Activated T-helper 17 cell treated with anti-CD3 and anti-CD28 coated beads, Interleukin-2, amount 50 U/mL, for 72 hours (primary cell): ENCODE data around the gene OR56A4. TPM values are rescaled to one million over a fixed set of nuclear protein-coding genes. Genes with fewer than 3 reads are reported as not detected.
"Not testable (repeated sequence)": the region's sequence is repeated elsewhere in the genome, so short reads cannot be mapped to it uniquely, and the experiment has no call there.

Experiments used
- ATAC-seq: fragments of 150-1000 bp; cut with Tn5 transposase; replicated peaks from 2 replicates; pipeline ENCODE4 v1.10.0; 2021; ENCODE audit warnings: mild to moderate bottlenecking, moderate library complexity
- H3K27ac Mint-ChIP-seq: one replicate; pipeline ENCODE4 v1.8.0; 2022; ENCODE audit warnings: mixed read lengths
- H3K27me3 Mint-ChIP-seq: one replicate; pipeline ENCODE4 v1.8.0; 2022; ENCODE audit warnings: mixed read lengths
- H3K36me3 Mint-ChIP-seq: one replicate; pipeline ENCODE4 v1.8.0; 2022; ENCODE audit warnings: low read depth, mild to moderate bottlenecking, mixed read lengths
- H3K4me1 Mint-ChIP-seq: one replicate; pipeline ENCODE4 v1.8.0; 2022; ENCODE audit warnings: mixed read lengths
- H3K4me3 Mint-ChIP-seq: one replicate; pipeline ENCODE4 v1.8.0; 2022; ENCODE audit warnings: mild to moderate bottlenecking, mixed read lengths
- H3K9me3 Mint-ChIP-seq: one replicate; pipeline ENCODE4 v1.8.0; 2022; ENCODE audit warnings: mixed read lengths
- total RNA-seq, 2 donors: library from RNA; stranded (reverse); gene quantifications; one replicate each; pipeline ENCODE4 v1.2.3, GENCODE V29; 2022

Gene OR56A4
- total RNA-seq, 2 donors from 2014 or later, result not detected

GRCh38 chr11:5989203-5989602 is 17.5 kb downstream of the OR56A4 start:
- H3K4me3 Mint-ChIP-seq, result no peak overlapping the region
- peaks cover 11% of the 10 kb centered on the region for H3K27me3 Mint-ChIP-seq
- H3K36me3 Mint-ChIP-seq, result no peaks in the 10 kb centered on the region
- no peak for ATAC-seq
- H3K9me3 Mint-ChIP-seq, result no peaks in the 10 kb centered on the region
- H3K27ac Mint-ChIP-seq, result no peak overlapping the region
- H3K4me1 Mint-ChIP-seq, result no peaks in the 10 kb centered on the region

- Mint-ChIP-seq H3K27me3 (peaks cover 15% of the 10 kb centered on the region), H3K4me1 (no peaks in the 10 kb centered on the region), H3K4me3 (no peak within 1 kb of the TSS), H3K27ac (no peak within 1 kb of the TSS), H3K36me3 (no peaks in the 10 kb centered on the region), H3K9me3 (peaks cover 3% of the 10 kb centered on the region)
- ATAC-seq, result no peak
Measured at GRCh38 chr11:5986885-5987284, 19.9 kb downstream of the OR56A4 start, which contains the start of gene OR52L1. Gene OR52L1 (minus strand): TSS chr11:5986985. CDS start chr11:5986930, 55 bp downstream.

DNA sequence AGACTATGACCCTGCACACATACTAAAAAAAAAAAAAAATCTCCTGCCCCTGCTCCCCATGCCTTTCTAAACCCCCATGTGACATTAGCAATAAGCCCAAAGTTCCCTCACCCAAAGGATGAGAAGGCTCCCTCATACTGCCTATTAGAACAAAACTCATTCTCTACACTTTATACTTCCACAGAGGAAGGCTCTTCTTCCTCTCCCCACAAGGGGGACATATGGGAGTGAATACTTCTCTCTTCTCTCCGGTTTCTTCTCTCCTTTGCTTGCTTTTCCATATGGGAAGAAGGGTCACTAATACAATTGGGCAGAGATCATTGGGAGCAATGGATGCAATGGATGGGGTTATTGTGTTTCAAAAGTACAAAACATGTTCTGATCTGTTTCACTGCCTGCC is 23.3 kb downstream of the OR56A4 start:
- Mint-ChIP-seq H3K27me3 (peaks cover 12% of the 10 kb centered on the region), H3K27ac (no peak overlapping the region)
- ATAC-seq, result no peak

DNA sequence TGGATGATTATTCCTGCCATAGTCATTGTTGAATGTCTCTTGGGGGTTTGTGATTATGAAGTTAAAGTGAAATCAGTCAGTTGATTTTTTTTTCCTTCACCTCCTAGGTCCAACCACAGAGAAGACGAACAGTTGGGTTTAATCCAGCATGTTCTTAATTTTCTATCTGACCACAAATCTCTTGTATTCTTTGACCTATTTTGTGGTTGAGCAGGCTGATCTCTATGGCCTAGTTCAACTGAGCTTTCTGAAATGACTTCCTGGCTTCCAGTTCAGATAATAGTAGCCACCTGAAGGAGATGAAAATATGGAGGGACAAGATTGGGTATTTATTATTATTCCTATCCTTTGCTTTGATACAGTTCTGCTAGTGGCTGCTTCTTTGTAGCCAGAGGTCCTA is 33.2 kb downstream of the OR56A4 start:
- Mint-ChIP-seq H3K27ac (no peak overlapping the region), H3K4me3 (peak overlapping the region; percentile 14), H3K27me3 (no peaks in the 10 kb centered on the region), H3K9me3 (peaks cover 5% of the 10 kb centered on the region), H3K36me3 (no peaks in the 10 kb centered on the region), H3K4me1 (peaks cover 5% of the 10 kb centered on the region)
- ATAC-seq, result no peak

More for the DNA sequence above, 23.3 kb downstream of the OR56A4 start:
- H3K9me3 Mint-ChIP-seq, result peaks cover 7% of the 10 kb centered on the region
- H3K4me3 Mint-ChIP-seq, result no peak overlapping the region
- no peaks in the 10 kb centered on the region for H3K36me3 Mint-ChIP-seq
- H3K4me1 Mint-ChIP-seq, result no peaks in the 10 kb centered on the region

GRCh38 chr11:5968394-5968793 is 38.4 kb downstream of the OR56A4 start, which contains the start of gene OR56A5:
Gene OR56A5 (minus strand): TSS chr11:5968494. CDS start chr11:5968494, 0 bp downstream.
- H3K4me1 Mint-ChIP-seq, result peaks cover 2% of the 10 kb centered on the region
- H3K9me3 Mint-ChIP-seq, result peaks cover 9% of the 10 kb centered on the region
- ATAC-seq, result no peak
- H3K27ac Mint-ChIP-seq, result no peak within 1 kb of the TSS
- no peak within 1 kb of the TSS for H3K4me3 Mint-ChIP-seq
- H3K27me3 Mint-ChIP-seq, result peaks cover 11% of the 10 kb centered on the region
- H3K36me3 Mint-ChIP-seq, result no peaks in the 10 kb centered on the region

DNA sequence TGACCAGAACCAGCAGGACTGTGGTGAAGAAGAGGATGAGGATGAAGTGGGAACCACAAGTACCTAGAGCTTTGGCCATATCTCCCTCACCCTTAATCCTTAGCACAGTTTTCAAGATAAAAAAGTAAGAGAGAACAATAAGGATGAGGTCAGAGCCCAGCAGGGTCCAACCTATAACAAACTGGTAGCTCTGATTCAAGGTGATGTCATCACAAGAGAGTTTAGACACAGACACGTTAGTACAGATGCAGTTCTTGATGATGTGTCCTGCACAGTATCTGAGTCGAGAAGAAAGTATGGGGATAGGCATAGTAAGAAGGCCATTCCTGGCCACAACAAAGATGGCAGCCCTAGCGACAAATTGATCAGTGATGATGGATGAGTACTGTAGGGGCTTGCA is 39.0 kb downstream of the OR56A4 start:
- Mint-ChIP-seq H3K9me3 (peaks cover 15% of the 10 kb centered on the region), H3K27me3 (peaks cover 11% of the 10 kb centered on the region), H3K4me3 (no peak overlapping the region), H3K27ac (no peak overlapping the region), H3K4me1 (no peaks in the 10 kb centered on the region), H3K36me3 (no peaks in the 10 kb centered on the region)
- ATAC-seq, result no peak

DNA sequence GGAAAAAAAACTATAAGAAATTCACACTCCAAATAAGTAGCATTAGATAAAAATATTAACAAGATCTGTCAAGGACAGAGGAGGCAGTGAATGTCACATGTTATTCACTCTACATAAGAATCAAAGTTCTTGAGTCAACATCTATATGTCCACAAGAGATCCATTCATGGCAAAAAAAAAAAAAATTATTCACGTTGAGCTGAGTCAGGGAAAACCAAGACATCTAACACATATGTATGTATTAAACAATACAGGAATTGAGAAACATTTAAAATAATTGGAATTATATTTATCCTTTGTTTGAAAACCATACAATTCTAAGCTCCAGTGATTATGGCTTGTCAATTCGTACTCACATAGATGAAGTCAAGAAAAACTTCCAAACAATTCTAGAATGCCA is 39.8 kb downstream of the OR56A4 start:
- H3K4me1 Mint-ChIP-seq, result no peaks in the 10 kb centered on the region
- no peak for ATAC-seq
- H3K27ac Mint-ChIP-seq, result no peak overlapping the region
- peaks cover 11% of the 10 kb centered on the region for H3K27me3 Mint-ChIP-seq
- H3K9me3 Mint-ChIP-seq, result peaks cover 15% of the 10 kb centered on the region
- no peaks in the 10 kb centered on the region for H3K36me3 Mint-ChIP-seq
- H3K4me3 Mint-ChIP-seq, result no peak overlapping the region

- H3K9me3 Mint-ChIP-seq, result peaks cover 15% of the 10 kb centered on the region
- not testable (repeated sequence) for ATAC-seq, H3K36me3 Mint-ChIP-seq, H3K27ac Mint-ChIP-seq, H3K27me3 Mint-ChIP-seq, H3K4me1 Mint-ChIP-seq, H3K4me3 Mint-ChIP-seq
Measured at GRCh38 chr11:5960704-5961320, 45.9 kb downstream of the OR56A4 start.

DNA sequence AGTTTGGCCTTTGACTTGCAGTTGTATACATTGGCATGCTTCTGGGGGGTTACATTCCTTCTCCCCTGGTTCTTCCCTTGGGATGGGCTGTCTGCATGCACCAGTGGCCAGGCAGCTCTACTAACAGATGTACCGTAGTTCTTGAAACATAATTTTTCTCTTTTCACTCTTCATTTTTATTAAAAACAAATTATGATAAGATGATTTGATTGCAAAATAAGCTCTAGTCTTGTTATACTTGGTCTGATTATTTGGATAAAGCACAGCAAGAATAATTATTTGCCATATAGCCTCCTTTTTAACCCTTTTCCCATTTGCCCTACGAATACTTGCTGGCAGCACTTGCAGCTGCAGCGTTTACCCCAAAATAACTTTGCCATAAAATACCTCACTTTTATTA is 51.2 kb downstream of the OR56A4 start:
- no peak for ATAC-seq
- H3K9me3 Mint-ChIP-seq, result no peaks in the 10 kb centered on the region
- no peak overlapping the region for H3K27ac Mint-ChIP-seq
- no peaks in the 10 kb centered on the region for H3K36me3 Mint-ChIP-seq
- no peak overlapping the region for H3K4me3 Mint-ChIP-seq
- H3K4me1 Mint-ChIP-seq, result no peaks in the 10 kb centered on the region
- H3K27me3 Mint-ChIP-seq, result no peaks in the 10 kb centered on the region

Other genes starting within 250 kb of the OR56A4 start
- gene OR52N5, start 223.6 kb downstream of the OR56A4 start, total RNA-seq, result not detected
- gene OR52N1, start 215.7 kb downstream of the OR56A4 start, total RNA-seq, result under 1 TPM in 1 of 2 donors, not detected in 1; 0.09 TPM
- gene OR52N2, start 198.0 kb downstream of the OR56A4 start, total RNA-seq, result not detected
- gene OR52E6, start 165.0 kb downstream of the OR56A4 start, total RNA-seq, result not detected
- gene OR52E8, start 149.3 kb downstream of the OR56A4 start, total RNA-seq, result not detected
- not detected for gene OR52E4, start 126.3 kb downstream of the OR56A4 start, total RNA-seq
- not detected for gene OR52E5, start 113.7 kb downstream of the OR56A4 start, total RNA-seq
- not detected for gene OR56A3, start 64.7 kb downstream of the OR56A4 start, total RNA-seq
- gene OR56A5, start 38.5 kb downstream of the OR56A4 start, total RNA-seq, result not detected
- gene OR52L1, start 20.0 kb downstream of the OR56A4 start, total RNA-seq, result not detected
- gene OR56A1, start 23.8 kb upstream of the OR56A4 start, total RNA-seq, result not detected
- gene OR56B4, start 100.7 kb upstream of the OR56A4 start, total RNA-seq, result not detected
- not detected for gene OR52B2, start 163.4 kb upstream of the OR56A4 start, total RNA-seq
- not detected for gene OR52W1, start 192.3 kb upstream of the OR56A4 start, total RNA-seq
- not detected for gene C11orf42, start 198.6 kb upstream of the OR56A4 start, total RNA-seq
- 10 to 100 TPM; 16.9 to 25.4 TPM for gene FHIP1B, start 227.7 kb upstream of the OR56A4 start, total RNA-seq
- under 1 TPM in 1 of 2 donors, not detected in 1; 0.24 TPM for gene CNGA4, start 232.1 kb upstream of the OR56A4 start, total RNA-seq